NCI-H2081 (cell line): ENCODE results near the gene CATSPER3.

Experiments used
- DNase-seq, 2 experiments: peaks; one replicate each; lab custom pipeline; 2025; lab: John Stamatoyannopoulos, UW

The CATSPER3 gene

DNA sequence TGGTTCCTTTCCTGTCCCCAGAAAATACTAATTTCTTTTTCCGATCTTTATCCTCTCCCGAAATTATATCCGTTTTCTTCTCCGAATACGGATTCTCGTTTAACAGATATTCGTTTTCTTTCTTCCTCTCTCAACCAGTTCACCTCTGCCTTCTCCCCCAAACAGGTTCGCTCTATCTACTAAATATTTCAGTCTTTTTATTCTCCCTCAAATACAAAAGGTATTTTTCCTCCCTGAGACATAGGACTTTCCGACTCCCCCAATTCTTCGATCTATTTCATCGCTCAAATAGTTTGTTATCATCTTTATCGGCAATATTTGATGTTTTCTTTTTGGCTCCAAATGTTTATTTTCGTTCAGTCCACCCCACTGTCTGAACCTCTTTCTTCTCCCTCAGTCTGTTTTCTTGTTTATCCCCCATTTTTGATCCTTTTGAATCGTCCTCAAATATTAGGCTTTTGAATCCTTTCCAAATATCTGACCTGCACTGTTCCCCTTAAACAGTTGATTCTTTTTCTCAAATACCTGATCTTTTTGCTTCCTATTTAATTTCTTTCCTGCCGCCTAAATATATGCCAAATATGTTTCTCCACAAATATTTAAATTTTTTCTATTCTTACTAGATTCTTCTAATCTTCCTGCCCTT is 61.9 kb downstream of the CATSPER3 start:
- DNase-seq: no peak

DNA sequence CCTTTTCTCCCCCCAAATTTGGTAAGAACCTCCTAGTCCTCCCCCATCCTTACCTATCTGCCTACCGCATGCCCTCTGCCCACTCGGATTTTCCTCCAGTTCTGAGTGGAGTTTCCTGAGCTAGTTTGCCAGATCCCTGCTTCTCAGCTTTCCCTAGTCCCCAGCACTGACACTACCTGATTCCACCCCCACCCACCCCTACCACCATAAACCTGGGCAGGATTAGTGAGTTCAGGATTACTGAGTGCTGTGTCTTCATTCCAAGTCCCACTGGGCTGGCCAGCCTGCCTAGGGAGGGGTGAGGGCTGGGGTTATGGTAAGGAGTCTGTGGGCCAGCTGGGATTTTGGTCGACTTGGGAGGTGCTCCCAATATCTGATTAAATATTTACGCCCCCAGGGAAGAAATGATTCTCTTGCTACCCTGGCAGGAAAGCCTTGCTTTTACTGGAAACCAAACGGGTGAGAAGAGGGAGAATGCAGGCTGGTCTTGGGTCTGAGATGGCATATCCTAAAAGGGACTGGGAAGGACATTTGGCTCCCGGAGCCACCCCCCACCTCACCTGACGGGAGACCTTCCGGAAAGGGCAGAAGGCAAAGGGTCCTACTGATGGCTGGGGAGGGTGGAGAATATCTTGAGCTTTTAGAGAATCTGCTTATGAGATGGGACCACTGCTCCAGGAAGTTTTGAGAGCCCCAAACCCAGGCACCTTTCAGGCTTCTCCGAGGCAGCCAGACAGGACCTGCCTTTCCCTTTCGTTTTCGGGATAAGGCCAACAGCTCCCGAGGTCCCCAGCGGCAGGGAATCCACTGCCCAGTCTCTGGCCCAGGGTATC is 62.6 kb downstream of the CATSPER3 start:
- no peak for DNase-seq

DNA sequence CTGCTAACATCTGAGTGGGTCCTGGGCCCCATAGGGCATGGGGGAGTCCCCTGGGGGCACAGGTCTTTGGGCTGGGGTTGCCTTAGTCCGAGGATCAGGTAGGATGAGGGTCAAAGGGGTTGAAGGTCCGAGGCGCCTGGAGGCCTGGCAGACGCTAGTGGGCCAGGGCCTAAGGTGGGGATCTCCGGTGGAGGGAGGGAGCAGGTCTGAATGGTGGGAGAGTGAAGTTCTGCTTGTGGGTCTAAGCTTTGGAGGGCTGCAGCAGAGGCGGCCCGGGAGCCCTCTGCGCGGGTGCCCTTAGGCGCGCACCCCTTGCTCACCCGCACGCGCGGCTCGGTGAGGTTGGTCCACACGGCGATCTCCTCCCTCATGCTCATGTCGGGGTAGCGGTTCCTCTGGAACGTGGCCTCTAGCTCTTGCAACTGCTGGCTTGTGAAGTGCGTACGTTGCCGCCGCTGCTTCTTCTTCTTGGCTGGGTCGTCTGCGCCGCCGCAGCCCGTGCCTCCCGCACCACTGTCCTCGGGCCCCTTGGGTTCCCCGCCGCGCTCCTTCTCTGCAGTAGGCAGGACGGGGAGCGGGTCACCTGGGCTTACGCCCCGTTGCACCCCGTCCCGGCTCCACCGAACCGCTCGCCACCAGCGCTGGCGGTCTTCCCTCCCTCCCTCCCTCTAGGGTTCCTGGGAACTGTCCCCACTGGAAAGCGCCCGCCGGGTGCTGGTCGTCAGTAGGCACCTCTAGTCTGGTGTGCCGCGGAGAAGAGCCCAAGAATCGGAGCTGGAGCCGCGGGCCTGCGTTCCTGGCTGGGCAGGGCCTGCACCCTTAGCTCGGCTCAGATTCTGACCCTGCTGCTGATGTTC is 63.5 kb downstream of the CATSPER3 start:
- no peak for DNase-seq

DNA sequence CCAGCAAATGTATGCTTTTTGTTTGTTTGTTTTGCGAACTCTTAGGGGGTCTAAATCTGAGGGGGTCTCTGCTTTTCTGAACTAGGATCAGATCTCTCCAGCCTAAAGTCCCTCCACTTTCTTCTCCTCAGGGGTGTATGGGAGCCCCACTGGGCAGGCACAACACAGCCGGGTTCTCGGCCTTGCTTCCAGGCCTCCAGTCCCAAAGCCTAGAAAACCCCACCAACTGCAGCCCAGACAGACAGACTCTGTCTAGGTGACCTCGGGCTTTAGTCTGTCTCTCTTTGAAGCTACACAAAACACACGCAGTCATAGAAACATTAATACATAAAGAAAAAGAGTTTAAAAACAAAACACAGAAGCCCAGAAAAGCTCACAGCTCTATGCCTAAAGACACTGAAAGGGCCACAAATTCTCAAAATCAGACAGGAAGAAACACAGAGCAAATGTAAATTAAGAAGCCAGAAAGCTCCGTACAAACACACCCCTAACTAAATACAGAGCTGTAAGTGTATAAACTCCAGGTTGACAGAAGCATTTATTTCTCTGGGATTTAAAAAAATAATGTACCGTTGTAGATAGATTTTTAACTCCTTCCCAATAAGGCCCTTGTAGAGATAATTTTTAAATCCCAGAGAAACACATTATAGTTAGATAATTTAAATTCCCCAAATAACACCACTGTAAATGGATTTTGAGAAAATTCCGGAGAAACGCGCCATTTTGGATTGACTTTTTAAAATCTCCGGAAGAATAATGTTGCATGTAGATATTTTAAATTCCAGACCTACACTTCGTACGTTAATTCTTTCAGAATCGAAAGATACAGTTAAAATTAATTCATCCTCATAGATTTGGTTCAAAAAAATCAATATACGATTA is 64.3 kb downstream of the CATSPER3 start:
- no peak for DNase-seq

DNA sequence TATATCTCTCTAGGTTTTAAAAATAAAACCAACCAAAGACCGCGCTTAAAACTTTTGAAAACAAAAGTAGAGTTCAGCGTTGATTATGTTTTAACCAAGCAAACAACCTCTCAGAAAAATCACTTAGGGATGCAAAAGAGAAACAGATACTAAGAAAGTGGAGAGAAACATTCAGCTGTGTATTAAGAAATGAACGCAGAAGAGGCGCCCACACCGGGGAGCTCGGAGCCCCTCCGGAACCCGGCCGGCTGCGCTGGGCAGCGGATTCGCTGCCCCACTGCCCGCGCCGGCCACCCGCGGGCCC is 64.9 kb downstream of the CATSPER3 start:
- DNase-seq: no peak

DNA sequence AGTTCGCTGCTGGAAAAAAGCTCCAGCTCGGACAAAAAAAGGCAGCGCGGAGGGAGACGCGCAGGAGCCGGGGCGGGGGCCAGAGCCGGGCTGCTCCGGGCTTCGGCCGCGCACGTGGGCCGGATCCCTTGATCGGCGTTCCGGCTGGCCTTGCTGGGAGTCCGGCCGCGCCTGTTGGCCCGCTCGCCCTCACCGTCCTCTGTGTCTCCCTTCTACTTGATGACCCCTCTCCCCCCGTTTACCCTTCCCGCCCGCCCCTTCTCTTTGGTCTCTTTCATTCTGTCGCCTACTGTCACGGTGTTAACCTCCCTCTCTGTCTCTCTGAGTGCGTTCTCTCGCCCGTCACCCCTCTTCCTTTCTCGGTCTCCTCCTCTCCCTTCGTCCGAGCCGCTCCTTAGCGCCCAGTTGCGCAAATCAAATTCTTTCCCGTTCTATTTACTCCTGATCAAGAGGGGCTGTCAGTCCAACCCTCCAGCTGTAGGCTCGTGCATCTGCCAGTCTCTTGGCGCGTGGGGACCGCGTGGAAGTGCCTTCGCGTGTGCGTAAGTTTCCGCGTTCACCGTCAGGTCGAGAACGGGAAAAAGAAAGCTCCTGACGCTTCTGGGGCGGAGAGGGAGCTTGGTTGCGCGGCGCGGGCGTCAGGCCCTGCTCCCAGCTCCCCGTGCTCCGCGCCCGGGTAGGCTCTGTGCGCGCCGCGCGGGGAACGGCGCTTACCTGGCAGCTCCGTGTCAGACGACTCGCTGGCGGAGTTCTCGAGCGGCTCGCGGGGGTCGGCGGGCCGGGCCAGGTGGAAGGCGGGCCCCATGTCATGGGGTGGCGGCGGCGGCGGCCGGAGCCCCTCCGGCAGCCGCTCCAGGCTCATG is 65.5 kb downstream of the CATSPER3 start:
- peak in 1 of 2 experiments; percentile 33 for DNase-seq

DNA sequence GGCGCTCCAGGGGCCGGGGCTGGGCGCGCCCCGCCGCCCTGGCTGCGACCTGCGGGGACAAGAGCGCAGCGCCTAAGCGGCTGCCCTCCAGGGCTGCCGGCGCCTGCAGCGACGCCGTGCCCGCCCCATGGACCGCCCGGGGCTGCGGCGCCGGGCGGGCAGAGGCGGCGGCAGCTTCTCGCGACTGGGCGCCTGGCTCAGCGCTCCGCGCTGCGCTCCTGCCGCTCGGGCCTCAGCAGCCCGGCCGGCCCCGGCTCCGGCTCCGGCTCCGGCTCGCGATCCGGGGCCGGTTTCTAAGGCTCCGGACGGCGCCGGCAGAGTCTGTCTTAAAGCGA is 66.2 kb downstream of the CATSPER3 start, which contains the start of gene PITX1:
Gene PITX1 (minus strand): TSS at position 328 of the 335 bp plus-strand sequence. CDS start 347 bp downstream, outside the sequence.
- peak in 1 of 2 experiments; percentile 59 for DNase-seq

DNA sequence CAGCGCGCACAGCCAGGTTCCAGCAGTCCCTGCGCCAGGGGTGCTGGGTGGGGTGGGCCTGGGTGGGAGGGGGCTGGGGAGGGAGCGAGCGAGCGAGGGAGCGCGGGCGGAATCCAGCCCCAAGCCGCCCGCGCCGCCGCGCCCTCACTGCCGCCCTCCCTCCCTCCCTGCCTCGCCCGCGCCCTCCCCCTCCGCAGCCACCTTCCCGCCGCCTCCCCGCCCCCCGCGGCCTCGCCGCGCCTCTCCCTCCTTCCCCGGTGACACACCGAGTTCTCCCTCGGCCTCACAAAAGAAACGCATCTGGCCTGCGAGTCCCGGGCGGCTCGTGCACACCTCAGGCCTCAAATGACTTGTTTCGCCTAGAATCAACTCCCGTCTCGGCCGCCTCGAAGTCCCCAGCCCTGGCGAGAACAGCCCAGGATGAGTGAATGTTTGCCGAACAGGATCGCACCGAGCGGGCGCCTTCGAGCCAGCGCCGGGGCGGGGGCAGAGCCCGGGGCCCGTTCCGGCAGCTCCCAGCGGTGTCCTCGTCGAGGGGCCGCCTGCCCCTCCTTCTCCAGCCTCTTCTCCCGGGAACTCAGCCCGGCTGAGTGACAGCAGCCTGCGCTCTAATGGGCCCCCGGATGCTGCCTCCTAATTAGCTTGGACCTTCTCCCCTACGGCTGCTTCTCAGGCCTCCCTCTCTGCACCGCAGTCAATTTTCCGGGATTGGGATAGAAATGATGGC is 66.7 kb downstream of the CATSPER3 start:
- DNase-seq: peak in 1 of 2 experiments; percentile 59

DNA sequence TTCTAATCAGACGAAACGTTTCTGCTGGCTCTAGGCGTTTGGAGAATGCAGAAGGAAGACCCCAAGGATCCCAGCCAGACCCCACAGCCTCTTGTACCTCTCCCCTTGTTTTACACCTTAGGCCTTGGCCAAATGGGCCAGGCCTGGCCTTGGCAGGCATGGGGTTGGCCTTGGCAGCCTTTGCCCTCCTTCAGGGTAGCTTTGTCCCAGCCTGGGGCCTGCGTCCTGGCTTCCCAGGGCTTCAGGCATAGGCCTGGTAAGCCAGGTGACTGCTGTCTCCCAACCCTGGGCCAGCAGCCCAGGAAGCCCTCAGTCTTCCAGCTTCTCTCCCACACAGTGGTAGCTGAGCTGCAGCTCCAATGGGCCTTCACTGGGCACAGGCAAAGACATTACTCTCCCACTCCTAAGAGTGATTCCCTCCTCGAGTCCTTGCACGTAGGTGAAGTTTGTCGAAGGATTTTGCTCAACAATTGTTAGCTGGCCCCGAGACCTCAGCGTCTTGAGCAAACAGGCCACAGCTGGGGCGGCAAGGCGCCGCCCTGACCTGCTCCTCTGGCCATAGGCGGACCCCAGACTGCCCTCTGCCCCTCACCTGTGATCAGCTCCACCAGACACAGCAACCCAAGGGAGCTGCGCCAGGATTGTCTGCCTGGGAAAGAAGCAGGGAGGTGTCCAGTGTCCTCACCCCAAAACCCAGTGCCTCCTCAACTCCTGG is 67.4 kb downstream of the CATSPER3 start:
- DNase-seq: no peak

DNA sequence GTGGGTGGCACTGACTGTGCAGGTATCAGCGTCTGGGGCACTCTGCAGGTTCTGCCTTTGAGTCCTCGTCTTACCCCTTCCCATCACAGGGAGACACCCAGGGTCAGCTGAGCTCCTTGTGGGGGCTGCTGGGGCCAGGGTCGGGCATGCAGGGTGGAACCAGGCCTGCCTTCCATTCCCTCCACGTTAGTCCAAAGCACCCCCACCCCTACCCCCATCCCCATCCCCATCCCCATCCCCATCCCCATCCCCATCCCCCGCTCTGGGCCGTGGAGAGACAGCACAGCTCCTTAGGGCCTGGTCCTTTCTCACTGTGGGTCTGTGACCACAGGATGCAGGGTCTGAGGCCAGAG is 67.9 kb downstream of the CATSPER3 start:
- no peak for DNase-seq

DNA sequence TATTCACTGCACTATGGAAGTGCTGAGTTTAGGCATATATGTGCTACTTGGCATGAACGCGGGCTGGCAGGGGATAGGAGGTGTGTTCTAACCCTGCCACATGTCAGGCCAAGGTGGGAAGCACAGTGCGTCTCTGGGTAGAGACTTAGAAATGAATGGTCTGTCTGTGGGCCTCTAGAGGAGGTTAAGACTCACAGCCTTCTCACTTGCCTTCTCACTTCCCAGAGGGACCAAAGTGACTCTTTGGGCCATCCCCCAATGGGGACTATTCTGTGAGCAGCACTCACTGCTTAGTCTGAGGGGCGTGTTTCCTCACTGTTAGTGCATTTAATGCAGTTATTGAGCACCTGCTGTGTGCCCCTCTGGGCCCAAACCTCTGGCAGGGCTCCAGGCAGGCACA is 68.7 kb downstream of the CATSPER3 start:
- DNase-seq: peak in 1 of 2 experiments; percentile 15

DNA sequence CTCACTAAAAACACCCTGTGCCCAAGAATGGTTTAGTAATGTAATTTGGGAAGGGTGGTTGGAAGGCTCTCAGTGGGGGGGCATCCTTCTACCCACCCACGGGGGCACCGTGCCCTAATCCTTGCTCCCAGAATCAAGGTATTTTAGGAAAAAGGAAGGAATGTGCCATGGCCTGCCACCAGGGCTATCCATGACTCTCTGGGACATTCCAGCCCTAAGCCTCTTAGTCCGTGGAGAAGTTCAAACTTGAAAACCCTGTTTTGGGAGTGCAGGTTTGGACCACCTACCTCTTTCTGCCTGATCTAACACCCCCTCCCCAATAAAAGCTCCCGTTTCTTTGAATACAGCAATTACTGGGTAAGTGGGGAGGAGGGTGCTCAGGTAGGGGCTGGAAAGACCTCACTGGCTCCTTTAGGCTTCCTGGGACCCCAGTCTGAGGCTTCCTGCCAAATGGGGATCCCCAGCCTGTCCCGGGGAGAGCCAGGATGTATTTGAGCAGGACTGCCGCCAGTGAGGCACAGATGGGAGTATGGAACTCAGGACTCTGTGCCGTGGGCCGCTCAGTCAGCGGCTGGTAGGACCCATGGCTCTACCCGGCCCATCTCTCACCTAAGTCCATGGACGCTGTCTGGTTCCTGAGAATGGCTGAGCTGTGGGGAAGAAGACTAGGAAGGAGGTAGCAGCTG is 70.0 kb downstream of the CATSPER3 start:
- DNase-seq: no peak

DNA sequence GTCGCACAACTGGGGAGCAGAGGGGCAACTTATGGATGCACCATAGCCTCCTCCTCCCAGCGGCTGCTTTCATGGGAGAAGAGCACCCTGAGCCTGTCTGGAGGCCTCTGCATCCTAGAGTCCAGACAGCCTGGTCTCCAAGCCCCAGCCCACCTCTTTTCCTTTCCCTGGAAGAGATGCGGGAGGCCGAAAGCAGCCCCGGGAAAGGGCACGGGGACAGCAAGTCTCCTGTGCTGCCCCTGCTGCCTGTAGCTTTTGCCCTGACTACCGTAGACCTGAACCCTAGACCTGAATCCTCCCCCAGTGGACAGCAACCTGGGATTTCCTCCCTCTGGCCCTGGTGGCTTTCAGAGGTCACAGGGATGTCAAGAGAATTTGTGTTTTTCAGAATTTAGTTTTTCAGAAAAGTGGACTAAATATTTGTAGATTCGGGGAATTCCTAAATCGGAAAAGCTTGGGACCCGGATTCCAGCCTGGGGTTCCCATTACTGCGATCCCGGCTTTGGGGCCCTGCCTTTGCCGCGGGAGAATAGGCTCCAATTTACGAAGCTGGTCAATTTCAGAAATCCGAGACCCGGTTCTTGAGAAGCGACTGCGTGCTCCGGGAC is 70.6 kb downstream of the CATSPER3 start:
- no peak for DNase-seq

DNA sequence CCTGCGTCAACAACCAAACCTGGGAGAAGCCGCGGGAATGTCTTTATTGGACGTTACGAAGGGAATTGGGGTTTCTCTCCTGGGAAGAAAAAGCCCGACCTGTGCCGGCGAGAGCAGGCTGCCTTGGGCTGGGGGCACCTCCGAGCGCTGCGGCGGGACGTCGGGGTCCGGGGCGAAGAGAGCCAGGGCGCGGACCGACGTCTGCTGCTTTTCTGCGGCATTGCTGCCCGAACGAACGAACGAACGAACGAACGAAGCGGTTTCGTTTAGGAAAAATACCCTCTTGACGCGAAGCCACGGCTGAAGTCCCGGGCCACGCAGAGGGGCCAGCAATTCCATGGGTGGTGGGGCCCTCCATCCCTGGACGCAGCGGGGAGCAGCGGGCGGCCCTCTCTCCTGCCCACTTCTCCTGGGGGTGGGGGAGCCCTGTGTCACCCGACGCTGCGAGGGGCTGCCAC is 71.1 kb downstream of the CATSPER3 start:
- no peak for DNase-seq

DNA sequence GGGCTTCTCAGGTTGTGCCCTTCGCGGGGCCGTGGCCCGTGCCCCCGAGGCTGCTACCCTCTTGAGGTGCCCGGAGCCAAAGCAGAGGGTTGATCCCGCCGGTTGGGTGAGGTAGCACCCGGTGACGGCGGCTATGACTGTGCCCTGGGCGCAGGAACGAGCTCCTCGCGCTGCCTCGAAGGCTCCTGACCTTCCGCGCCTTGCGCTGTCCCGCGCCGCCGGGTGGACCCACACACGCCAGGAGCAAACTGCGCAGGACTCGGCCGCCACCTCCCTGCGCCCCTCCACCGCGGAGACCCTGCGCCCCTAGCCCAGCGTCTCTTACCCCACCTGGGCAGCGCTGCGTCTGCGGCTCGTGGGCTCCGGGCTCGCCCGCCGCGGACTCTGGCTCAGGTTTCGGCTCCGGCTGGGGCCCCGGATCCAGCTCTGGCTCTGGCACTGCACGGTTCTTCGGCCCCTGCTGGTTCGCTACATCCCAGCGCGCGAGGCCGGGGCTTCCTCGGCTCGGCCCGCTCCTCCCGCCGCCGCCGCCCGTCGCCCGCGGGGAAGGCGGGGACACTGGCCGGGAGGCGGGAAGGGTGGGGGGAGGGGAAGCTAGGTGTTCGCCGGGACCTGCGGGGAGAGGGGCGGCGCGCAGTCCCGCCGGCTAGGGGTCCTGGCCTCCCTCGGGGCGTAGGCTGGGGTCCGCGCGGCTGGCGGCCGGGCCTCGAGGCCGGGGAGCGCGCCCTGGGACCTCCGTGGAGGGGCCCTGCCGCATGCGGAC is 71.7 kb downstream of the CATSPER3 start:
- DNase-seq: no peak

DNA sequence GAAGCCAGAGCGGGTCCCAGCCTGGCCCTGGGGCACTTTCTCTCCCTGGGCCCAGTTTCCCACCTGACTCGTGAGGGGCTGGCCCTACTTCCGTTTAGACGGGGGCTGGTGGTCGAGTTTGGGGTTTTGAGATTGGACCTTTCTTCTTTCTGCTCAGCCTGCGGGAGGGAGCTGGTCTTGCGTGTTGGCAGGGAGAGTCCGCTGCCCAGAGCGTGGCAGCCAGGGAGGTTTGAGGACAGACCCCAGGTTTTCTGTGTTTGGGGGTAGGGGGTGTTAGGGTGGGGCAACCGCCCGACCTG is 72.3 kb downstream of the CATSPER3 start:
- DNase-seq: no peak

DNA sequence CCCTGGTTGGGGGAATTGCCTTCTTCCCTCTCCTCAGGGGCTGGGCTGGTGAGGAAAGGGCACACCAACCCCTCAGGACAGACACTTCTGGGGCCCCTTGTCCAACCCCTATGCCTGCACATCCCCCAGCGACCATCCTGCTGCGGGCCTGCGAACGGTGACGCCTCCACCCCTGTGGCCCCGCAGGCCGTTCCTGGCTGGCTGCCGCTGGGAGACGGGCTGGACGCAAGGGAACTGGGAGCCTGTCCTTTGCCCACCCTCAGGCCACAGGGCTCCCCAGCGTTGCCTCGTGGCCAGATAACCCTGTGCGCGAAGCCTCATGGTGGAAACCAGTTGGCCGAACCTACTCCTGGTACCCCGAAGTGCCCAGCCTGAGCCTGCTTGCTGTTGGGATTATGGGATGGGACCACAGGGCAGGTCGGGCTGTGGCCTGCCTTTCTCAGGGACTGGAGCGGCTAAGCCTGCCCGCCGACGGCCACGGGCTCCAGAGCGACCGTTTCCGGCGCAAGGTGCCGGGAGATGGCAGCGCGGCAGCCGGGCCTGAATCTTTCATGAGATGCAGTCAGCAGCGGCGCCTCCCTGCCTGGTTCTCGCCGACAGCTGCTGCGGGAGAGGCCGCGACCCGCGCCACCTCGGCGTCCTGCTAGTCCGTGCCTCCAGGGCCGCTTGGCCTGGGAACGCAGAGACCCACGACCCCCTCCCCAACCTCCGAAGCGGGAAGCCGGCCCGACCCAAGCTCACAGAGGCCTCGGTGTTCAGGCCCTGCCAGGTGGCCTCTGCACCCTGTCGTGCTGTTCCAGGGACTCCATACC is 72.8 kb downstream of the CATSPER3 start:
- DNase-seq: no peak
